Astrocyte (in vitro differentiated cells and primary cell): ENCODE results near the gene LILRB2. TPM values are rescaled to one million over a fixed set of nuclear protein-coding genes. Genes with fewer than 3 reads are reported as not detected.
"Not testable (repeated sequence)": the region's sequence is repeated elsewhere in the genome, so short reads cannot be mapped to it uniquely, and the experiment has no call there.

Experiments
- DNase-seq: peaks from one replicate; pipeline ENCODE4 v3.0.0-alpha.2; 2010; ENCODE audit warnings: low read depth
- FAIRE-seq: peaks from 2 replicates; lab custom pipeline; 2011; peaks lifted over from hg19 to GRCh38; lab: Jason Lieb, UNC
- H2AFZ ChIP-seq: 2 replicates; pipeline ENCODE4 v1.6.0; 2012; ENCODE audit warnings: low read depth, low read length, inconsistent platforms
- H3K27ac ChIP-seq: 2 replicates; pipeline ENCODE4 v1.5.1; 2011; ENCODE audit warnings: low read depth, low read length, inconsistent platforms
- H3K27me3 ChIP-seq: 2 replicates; pipeline ENCODE4 v1.6.0; 2011; ENCODE audit warnings: low read length, inconsistent platforms; ENCODE audit not compliant: insufficient read depth
- H3K36me3 ChIP-seq: 2 replicates; pipeline ENCODE4 v1.5.1; 2011; ENCODE audit warnings: low read length, inconsistent platforms; ENCODE audit not compliant: insufficient read depth
- H3K4me1 ChIP-seq: 2 replicates; pipeline ENCODE4 v1.5.1; 2011; ENCODE audit warnings: low read length, inconsistent platforms; ENCODE audit not compliant: insufficient read depth
- H3K4me2 ChIP-seq: 2 replicates; pipeline ENCODE4 v1.6.0; 2012; ENCODE audit warnings: low read length, inconsistent platforms
- H3K4me3 ChIP-seq: 2 replicates; pipeline ENCODE4 v1.5.1; 2011; ENCODE audit warnings: low read depth, mild to moderate bottlenecking, low read length, inconsistent platforms; ENCODE audit not compliant: insufficient read depth
- H3K79me2 ChIP-seq: 2 replicates; pipeline ENCODE4 v1.6.0; 2012; ENCODE audit warnings: mild to moderate bottlenecking, low read length, inconsistent platforms; ENCODE audit not compliant: insufficient read depth
- H3K9ac ChIP-seq: 2 replicates; pipeline ENCODE4 v1.6.0; 2012; ENCODE audit warnings: mild to moderate bottlenecking, low read length, inconsistent platforms
- H3K9me3 ChIP-seq: 2 replicates; pipeline ENCODE4 v1.5.1; 2012; ENCODE audit warnings: low read depth, mild to moderate bottlenecking, low read length, inconsistent platforms; ENCODE audit not compliant: insufficient read depth
- H4K20me1 ChIP-seq: 2 replicates; pipeline ENCODE4 v1.6.0; 2012; ENCODE audit warnings: low read length, inconsistent platforms; ENCODE audit not compliant: insufficient read depth
- H3K27ac Mint-ChIP-seq: one replicate; pipeline ENCODE4 v1.8.0; 2021; ENCODE audit warnings: mild to moderate bottlenecking, mixed read lengths; ENCODE audit not compliant: unreplicated experiment
- H3K27me3 Mint-ChIP-seq: one replicate; pipeline ENCODE4 v1.8.0; 2021; ENCODE audit warnings: low read depth, mixed read lengths; ENCODE audit not compliant: unreplicated experiment
- H3K36me3 Mint-ChIP-seq: one replicate; pipeline ENCODE4 v1.8.0; 2021; ENCODE audit warnings: low read depth, mixed read lengths; ENCODE audit not compliant: unreplicated experiment
- H3K4me1 Mint-ChIP-seq: one replicate; pipeline ENCODE4 v1.8.0; 2021; ENCODE audit warnings: low read depth, mixed read lengths; ENCODE audit not compliant: unreplicated experiment
- H3K4me3 Mint-ChIP-seq: one replicate; pipeline ENCODE4 v1.8.0; 2021; ENCODE audit warnings: mild to moderate bottlenecking, moderate library complexity, mixed read lengths; ENCODE audit not compliant: unreplicated experiment
- H3K9me3 Mint-ChIP-seq: one replicate; pipeline ENCODE4 v1.8.0; 2021; ENCODE audit warnings: mild to moderate bottlenecking, mixed read lengths; ENCODE audit not compliant: unreplicated experiment
- EZH2 ChIP-seq: IDR thresholded peaks from 2 replicates; pipeline ENCODE4 v1.6.1; 2012; ENCODE audit warnings: mild to moderate bottlenecking, low read length, inconsistent platforms; ENCODE audit not compliant: insufficient read depth
- total RNA-seq: library from RNA; stranded (reverse); gene quantifications from 2 replicates; pipeline ENCODE4 v1.2.1, GENCODE V29; 2021
- TF ChIP-seq, protein P1 (sequence below): IDR thresholded peaks from 2 replicates; pipeline ENCODE4 v1.5.1; 2011; ENCODE audit warnings: low read depth, mild to moderate bottlenecking, inconsistent platforms, low read length, moderate library complexity; ENCODE audit not compliant: insufficient read depth

Gene LILRB2
- total RNA-seq, 1 donor from 2014 or later = not detected

DNA sequence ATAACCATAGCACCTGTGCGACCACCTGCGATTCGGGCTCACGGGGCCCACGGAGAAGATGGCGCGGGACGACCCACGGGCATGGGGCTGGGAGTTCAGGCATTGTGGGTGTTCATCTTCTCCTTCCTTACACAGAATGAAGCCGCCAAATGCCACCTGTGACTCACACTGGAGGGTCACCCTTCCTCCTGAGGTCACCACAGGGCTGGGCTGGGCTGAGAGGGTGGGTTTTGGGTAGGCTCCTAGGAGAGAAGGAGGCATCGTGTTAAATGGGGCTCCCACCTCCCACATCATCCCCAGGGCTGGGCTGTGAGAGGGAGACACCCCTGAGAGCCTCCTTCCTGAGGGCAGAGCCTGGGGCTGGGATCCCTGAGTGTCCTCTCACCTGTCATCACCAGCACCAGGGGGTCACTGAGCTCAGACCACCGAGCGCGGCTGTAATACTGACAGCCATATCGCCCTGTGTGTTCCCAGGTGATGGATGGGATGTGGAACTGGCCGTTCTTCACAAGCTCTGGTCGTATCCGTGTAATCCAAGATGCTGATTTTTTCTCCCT, 1.4 kb downstream of the LILRB2 start:
- H2AFZ ChIP-seq = no peak overlapping the region
- no peaks in the 10 kb centered on the region for H3K79me2 ChIP-seq
- Mint-ChIP-seq H3K9me3 (peaks cover 6% of the 10 kb centered on the region), H3K4me1 (no peaks in the 10 kb centered on the region), H3K36me3 (no peaks in the 10 kb centered on the region), H3K4me3 (no peak overlapping the region), H3K27me3 (peaks cover 63% of the 10 kb centered on the region), H3K27ac (no peak overlapping the region)
- no peak overlapping the region for H3K9ac ChIP-seq
- H3K4me2 ChIP-seq = no peak overlapping the region
- H3K9me3 ChIP-seq = no peaks in the 10 kb centered on the region
- FAIRE-seq = no peak
- no peaks in the 10 kb centered on the region for H4K20me1 ChIP-seq
- no peaks in the 10 kb centered on the region for H3K27me3 ChIP-seq
- H3K4me3 ChIP-seq = no peak overlapping the region
- no peak for DNase-seq
- H3K36me3 ChIP-seq = no peaks in the 10 kb centered on the region
- H3K27ac ChIP-seq = no peak overlapping the region
- H3K4me1 ChIP-seq = no peaks in the 10 kb centered on the region
- no peak for TF ChIP-seq EZH2
- TF ChIP-seq, protein P1, sequence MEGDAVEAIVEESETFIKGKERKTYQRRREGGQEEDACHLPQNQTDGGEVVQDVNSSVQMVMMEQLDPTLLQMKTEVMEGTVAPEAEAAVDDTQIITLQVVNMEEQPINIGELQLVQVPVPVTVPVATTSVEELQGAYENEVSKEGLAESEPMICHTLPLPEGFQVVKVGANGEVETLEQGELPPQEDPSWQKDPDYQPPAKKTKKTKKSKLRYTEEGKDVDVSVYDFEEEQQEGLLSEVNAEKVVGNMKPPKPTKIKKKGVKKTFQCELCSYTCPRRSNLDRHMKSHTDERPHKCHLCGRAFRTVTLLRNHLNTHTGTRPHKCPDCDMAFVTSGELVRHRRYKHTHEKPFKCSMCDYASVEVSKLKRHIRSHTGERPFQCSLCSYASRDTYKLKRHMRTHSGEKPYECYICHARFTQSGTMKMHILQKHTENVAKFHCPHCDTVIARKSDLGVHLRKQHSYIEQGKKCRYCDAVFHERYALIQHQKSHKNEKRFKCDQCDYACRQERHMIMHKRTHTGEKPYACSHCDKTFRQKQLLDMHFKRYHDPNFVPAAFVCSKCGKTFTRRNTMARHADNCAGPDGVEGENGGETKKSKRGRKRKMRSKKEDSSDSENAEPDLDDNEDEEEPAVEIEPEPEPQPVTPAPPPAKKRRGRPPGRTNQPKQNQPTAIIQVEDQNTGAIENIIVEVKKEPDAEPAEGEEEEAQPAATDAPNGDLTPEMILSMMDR = no peak

DNA sequence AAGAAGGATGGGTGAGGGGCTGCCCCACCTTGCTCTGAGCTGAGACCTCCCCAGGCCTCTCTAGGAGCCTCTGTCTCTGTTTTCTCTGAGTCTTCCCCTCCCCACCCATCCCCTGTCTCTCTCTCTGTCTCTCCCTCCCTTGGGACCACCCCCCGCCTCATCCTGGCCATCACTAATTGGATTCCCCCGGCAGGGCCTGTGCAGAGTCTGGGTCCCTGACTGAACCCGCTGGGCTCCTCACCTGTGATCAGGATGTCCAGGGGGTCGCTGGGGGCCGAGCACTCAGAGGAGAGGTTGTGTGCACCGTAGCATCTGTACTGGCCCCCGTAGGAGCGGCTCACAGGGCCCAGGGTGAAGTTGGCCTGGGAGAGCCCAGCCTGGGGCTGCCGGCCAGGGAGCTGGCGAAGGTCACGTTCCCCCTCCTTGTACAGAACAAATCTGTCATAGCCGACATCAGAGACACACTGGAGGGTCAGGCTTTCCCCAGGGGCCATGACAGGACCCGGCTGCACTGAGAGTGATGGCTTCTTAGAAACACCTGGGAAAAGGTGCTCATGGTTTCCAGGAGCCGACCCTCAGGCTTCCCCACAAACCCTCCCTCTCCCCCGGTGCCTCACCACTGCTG, 2.2 kb downstream of the LILRB2 start:
- peaks cover 66% of the 10 kb centered on the region for H3K27me3 Mint-ChIP-seq
- not testable (repeated sequence) for H3K9ac ChIP-seq, H3K27me3 ChIP-seq, H2AFZ ChIP-seq, H3K36me3 ChIP-seq, H4K20me1 ChIP-seq, H3K4me3 Mint-ChIP-seq, H3K4me3 ChIP-seq, DNase-seq, H3K27ac Mint-ChIP-seq, H3K9me3 Mint-ChIP-seq, FAIRE-seq, H3K36me3 Mint-ChIP-seq, H3K27ac ChIP-seq, H3K4me1 Mint-ChIP-seq, H3K4me1 ChIP-seq, H3K79me2 ChIP-seq, H3K9me3 ChIP-seq, H3K4me2 ChIP-seq

DNA sequence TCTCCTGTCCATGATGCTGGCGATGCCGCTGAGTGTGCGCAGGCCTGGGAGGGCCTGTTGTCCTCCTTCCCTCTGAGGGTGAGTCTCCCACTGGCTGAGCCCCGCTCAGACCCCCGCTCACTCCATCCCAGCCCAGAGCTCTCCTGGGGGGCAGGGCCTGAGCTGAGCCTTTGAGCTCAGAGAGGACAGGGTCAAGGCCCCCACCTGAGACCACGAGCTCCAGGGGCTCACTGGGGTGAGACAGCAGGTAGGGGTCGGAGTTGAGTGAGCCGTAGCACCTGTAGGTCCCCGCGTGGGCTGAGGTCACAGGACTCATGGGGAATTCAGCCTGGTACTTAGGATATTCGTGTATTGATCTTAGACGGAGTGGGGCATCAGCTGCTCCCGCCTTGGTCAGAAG, 2.9 kb downstream of the LILRB2 start:
- H3K36me3 Mint-ChIP-seq, H3K4me3 ChIP-seq, H3K9me3 Mint-ChIP-seq, H3K27me3 ChIP-seq, H3K4me1 Mint-ChIP-seq, H3K36me3 ChIP-seq, H3K4me3 Mint-ChIP-seq, H4K20me1 ChIP-seq, H3K9ac ChIP-seq, H3K4me2 ChIP-seq, H3K79me2 ChIP-seq, H3K27ac ChIP-seq, DNase-seq, H3K9me3 ChIP-seq, FAIRE-seq, H3K27ac Mint-ChIP-seq, H2AFZ ChIP-seq, H3K4me1 ChIP-seq: not testable (repeated sequence)
- H3K27me3 Mint-ChIP-seq = peaks cover 60% of the 10 kb centered on the region

DNA sequence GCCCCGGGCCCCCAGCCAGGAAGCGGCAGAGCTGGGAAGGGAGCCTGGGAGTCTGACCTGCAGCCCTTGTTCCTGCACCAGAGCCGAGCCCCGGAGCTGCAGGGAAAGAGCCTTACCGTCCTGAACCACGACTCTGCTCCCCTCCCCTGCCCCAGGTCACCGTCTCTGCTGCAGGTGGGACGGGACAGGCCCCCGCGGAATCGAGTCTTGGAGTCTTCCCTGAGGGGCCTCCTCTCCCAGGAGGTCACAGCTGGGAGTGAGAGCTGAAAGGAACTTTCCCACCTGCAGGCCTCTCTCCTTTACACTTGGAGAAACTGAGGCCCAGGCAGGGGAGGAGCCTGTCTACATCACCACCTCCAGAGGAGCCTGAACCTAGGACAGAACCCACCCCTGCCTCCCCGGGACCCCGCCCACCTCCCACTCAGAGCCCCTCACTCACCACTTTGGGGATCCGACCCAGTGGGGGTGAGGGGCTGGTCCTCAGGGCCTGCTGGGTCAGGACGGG, 3.7 kb downstream of the LILRB2 start:
- not testable (repeated sequence) for H3K79me2 ChIP-seq, H3K4me1 ChIP-seq, H3K27me3 ChIP-seq, H3K9ac ChIP-seq, H3K9me3 ChIP-seq, H4K20me1 ChIP-seq, H3K4me3 Mint-ChIP-seq, H3K36me3 Mint-ChIP-seq, H2AFZ ChIP-seq, H3K36me3 ChIP-seq, H3K4me1 Mint-ChIP-seq, H3K27ac ChIP-seq, DNase-seq, H3K27ac Mint-ChIP-seq, H3K4me2 ChIP-seq, H3K4me3 ChIP-seq, FAIRE-seq, H3K9me3 Mint-ChIP-seq
- peaks cover 54% of the 10 kb centered on the region for H3K27me3 Mint-ChIP-seq
